Neuronal stem cell (in vitro differentiated cells): ENCODE data around the gene SSX2IP.
A peak's percentile ranks its signal among the peaks of the same experiment; 100 is the strongest.

Source experiments
- DNase-seq: peaks from one replicate; pipeline ENCODE4 v3.0.0-alpha.2; 2013; ENCODE audit warnings: low spot score
- H2AFZ ChIP-seq: one replicate; pipeline ENCODE4 v1.6.1; 2013; ENCODE audit warnings: mild to moderate bottlenecking, low read length, inconsistent platforms
- H2AK5ac ChIP-seq: 2 replicates; pipeline ENCODE4 v1.6.1; 2013; ENCODE audit warnings: low read depth, mild to moderate bottlenecking, inconsistent platforms, low read length, moderate library complexity, mixed read lengths
- H2BK120ac ChIP-seq: 2 replicates; pipeline ENCODE4 v1.6.1; 2013; ENCODE audit warnings: low read depth, mild to moderate bottlenecking, inconsistent platforms, low read length, moderate library complexity, mixed read lengths
- H2BK12ac ChIP-seq: one replicate; pipeline ENCODE4 v1.6.1; 2013; ENCODE audit warnings: low read length, inconsistent platforms
- H2BK15ac ChIP-seq: 2 replicates; pipeline ENCODE4 v1.6.1; 2013; ENCODE audit warnings: mild to moderate bottlenecking, low read length, inconsistent platforms, mixed read lengths
- H2BK5ac ChIP-seq: one replicate; pipeline ENCODE4 v1.6.1; 2013; ENCODE audit warnings: inconsistent platforms, mild to moderate bottlenecking, low read length, moderate library complexity
- H3K14ac ChIP-seq: one replicate; pipeline ENCODE4 v1.6.1; 2013; ENCODE audit warnings: low read length, inconsistent platforms
- H3K18ac ChIP-seq: 2 replicates; pipeline ENCODE4 v1.6.1; 2013; ENCODE audit warnings: low read length, inconsistent platforms
- H3K23ac ChIP-seq: 2 replicates; pipeline ENCODE4 v1.6.1; 2013; ENCODE audit warnings: low read depth, mild to moderate bottlenecking, mixed read lengths, low read length, inconsistent platforms; ENCODE audit not compliant: poor library complexity
- H3K27ac ChIP-seq: replicated peaks from 3 replicates; pipeline ENCODE4 v1.5.1; 2013; ENCODE audit warnings: low read length, inconsistent platforms
- H3K27me3 ChIP-seq, 3 experiments: 2 replicates each; pipeline ENCODE4 v1.6.1; 2013; ENCODE audit warnings: low read length in 3 of 3, mild to moderate bottlenecking in 2 of 3, inconsistent platforms in 1 of 3, low read depth in 1 of 3, mixed read lengths in 1 of 3, moderate library complexity in 1 of 3; ENCODE audit not compliant: control insufficient read depth in 3 of 3, insufficient read depth in 3 of 3
- H3K36me3 ChIP-seq, 2 donors: replicated peaks in 1 of 2; 2 replicates each; pipeline ENCODE4 v1.6.1; 2013; ENCODE audit warnings: low read length in 2 of 2; ENCODE audit not compliant: control insufficient read depth in 2 of 2, insufficient read depth in 2 of 2
- H3K4ac ChIP-seq: 2 replicates; pipeline ENCODE4 v1.6.1; 2013; ENCODE audit warnings: inconsistent platforms, mild to moderate bottlenecking, low read length, moderate library complexity
- H3K4me1 ChIP-seq, 2 donors: 1 replicate in 1 of 2; 2 replicates in 1 of 2; pipeline ENCODE4 v1.6.1; 2013; ENCODE audit warnings: low read length in 2 of 2, low read depth in 1 of 2; ENCODE audit not compliant: control insufficient read depth in 2 of 2, insufficient read depth in 1 of 2
- H3K4me2 ChIP-seq: one replicate; pipeline ENCODE4 v1.6.1; 2013; ENCODE audit warnings: mild to moderate bottlenecking, low read length, inconsistent platforms; ENCODE audit not compliant: insufficient read depth, poor library complexity, severe bottlenecking
- H3K4me3 ChIP-seq, 2 donors: 2 replicates each; pipeline ENCODE4 v1.5.1; 2013; ENCODE audit warnings: low read length in 2 of 2, mild to moderate bottlenecking in 2 of 2, inconsistent platforms in 1 of 2, moderate library complexity in 1 of 2
- H3K79me1 ChIP-seq: one replicate; pipeline ENCODE4 v1.6.1; 2013; ENCODE audit warnings: low read depth, mild to moderate bottlenecking, inconsistent platforms, low read length, moderate library complexity
- H3K9ac ChIP-seq: one replicate; pipeline ENCODE4 v1.6.1; 2013; ENCODE audit warnings: mild to moderate bottlenecking, low read depth, low read length, inconsistent platforms; ENCODE audit not compliant: poor library complexity
- H3K9me3 ChIP-seq, 2 donors: replicated peaks in 1 of 2; 2 replicates each; pipeline versions ENCODE3 to v1.6.1; 2013; ENCODE audit warnings: low read length in 2 of 2, mild to moderate bottlenecking in 2 of 2, inconsistent platforms in 1 of 2, low read depth in 1 of 2, mixed read lengths in 1 of 2, moderate library complexity in 1 of 2; ENCODE audit not compliant: control insufficient read depth in 2 of 2, insufficient read depth in 1 of 2
- H4K8ac ChIP-seq: one replicate; pipeline ENCODE4 v1.6.1; 2013; ENCODE audit warnings: low read depth, mild to moderate bottlenecking, inconsistent platforms, low read length, moderate library complexity
- H4K91ac ChIP-seq: one replicate; pipeline ENCODE4 v1.6.1; 2013; ENCODE audit warnings: low read length, low read depth, mild to moderate bottlenecking, inconsistent platforms; ENCODE audit not compliant: poor library complexity
- WGBS, 2 donors: extraction: QIAGEN DNeasy Blood & Tissue Kit; methylation state at CpG; one replicate each; pipeline ENCODE4 v1.1.7; 2013; ENCODE audit warnings: missing lambda C conversion rate in 2 of 2, mixed read lengths in 1 of 2; ENCODE audit not compliant: insufficient read length in 2 of 2, insufficient replicate concordance in 1 of 2; ENCODE audit errors: extremely low coverage in 2 of 2; 5-methylcytosine and 5-hydroxymethylcytosine counted together

Gene SSX2IP

DNA sequence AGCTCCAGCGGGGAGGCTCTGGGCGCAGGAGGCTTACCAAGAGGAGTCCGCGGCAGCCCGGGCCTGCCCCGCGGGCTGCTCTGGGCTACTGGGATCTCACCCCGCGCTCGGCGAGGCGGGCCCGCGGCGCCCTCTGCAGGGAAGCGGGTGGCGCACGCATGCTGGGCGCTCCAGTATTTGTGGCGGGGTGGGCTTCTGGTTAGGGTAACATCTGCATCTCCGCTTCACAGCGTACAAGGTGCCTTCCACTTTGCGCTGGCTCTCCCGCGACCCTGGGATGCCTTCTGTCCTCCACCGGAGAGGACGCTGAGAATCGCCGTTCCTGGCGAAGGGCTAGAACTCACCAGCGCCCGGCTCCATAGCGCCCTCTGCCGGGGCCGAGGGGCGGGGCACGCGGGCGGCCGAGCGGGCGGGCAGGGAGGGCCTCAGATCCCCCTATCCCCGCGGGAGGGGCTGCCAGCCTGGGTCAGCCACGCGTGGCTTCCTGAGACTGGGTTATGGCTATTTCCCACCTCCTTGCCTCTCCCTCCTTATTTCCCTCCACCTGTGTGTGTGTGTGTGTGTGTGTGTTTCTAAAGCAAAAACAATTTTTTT, 69.4 kb downstream of the SSX2IP start:
- peak; percentile 87 for DNase-seq
- Histone ChIP-seq H3K4me2 (peak overlapping the region; percentile 60), H2BK120ac (no peak overlapping the region), H3K27ac (peak overlapping the region; percentile 74), H3K9me3 (no peaks in the 10 kb centered on the region), H3K4me1 (peaks cover 0 to 3% of the 10 kb centered on the region in 2 donors), H3K4ac (peak overlapping the region; percentile 85), H3K27me3 (no peaks in the 10 kb centered on the region), H3K36me3 (no peaks in the 10 kb centered on the region), H2BK5ac (no peak overlapping the region), H3K14ac (peak overlapping the region; percentile 98), H3K9ac (peak overlapping the region; percentile 88), H2AFZ (no peak overlapping the region), H4K8ac (no peak overlapping the region), H3K79me1 (no peaks in the 10 kb centered on the region), H4K91ac (no peak overlapping the region), H3K18ac (peak overlapping the region; percentile 98), H3K4me3 (peak overlapping the region in 1 of 2 donors; percentile 87), H2AK5ac (no peak overlapping the region), H2BK12ac (no peak overlapping the region), H2BK15ac (no peak overlapping the region), H3K23ac (no peak overlapping the region)
- WGBS, 2 donors = no CpG with 5 or more reads among the region's 46 CpGs

DNA sequence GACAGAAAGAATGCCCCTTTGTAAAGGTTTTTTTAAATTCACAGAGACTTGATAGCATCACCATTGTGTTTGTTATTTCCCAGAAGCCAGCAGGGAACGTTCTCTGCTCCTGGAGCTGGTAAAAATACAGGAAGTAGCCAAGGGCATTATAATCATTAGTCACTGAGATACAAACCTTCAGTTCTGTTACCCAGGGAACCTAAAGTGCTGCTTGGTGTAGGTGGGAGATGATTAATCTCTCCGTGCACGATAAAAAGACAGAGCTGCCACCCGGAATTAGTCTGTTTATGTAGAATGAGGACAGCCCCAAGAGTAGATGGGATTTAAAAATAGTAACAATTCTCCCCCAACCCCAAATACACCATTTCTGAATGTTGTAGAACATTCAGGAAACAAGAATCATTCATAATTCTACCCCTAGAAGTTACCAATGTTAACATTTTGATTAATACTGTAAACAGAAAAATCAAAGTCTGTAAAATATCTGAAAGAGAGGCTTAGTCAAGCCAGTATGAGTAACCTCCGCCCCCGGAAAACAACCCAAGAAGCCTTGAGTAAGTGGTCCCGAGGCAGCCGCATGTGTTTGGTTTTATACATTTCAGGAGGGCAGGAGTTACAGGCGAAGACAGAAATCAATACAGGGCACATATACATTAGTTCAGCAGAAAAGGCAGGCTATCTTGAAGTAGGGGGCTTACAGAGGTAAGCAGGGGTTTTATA, 70.7 kb downstream of the SSX2IP start:
- H3K4me3 ChIP-seq = no peak overlapping the region
- H2BK5ac ChIP-seq = no peak overlapping the region
- WGBS, 2 donors = no CpG with 5 or more reads among the region's 9 CpGs
- no peak for DNase-seq
- no peak overlapping the region for H3K27ac ChIP-seq
- H2BK120ac ChIP-seq = no peak overlapping the region
- no peak overlapping the region for H2BK15ac ChIP-seq
- no peak overlapping the region for H2AK5ac ChIP-seq
- H2BK12ac ChIP-seq = no peak overlapping the region
- no peaks in the 10 kb centered on the region for H3K79me1 ChIP-seq
- no peak overlapping the region for H4K91ac ChIP-seq
- H2AFZ ChIP-seq = peak overlapping the region; percentile 93
- H3K4me2 ChIP-seq = no peak overlapping the region
- no peaks in the 10 kb centered on the region for H3K27me3 ChIP-seq
- H3K9ac ChIP-seq = no peak overlapping the region
- no peak overlapping the region for H3K18ac ChIP-seq
- H3K23ac ChIP-seq = no peak overlapping the region
- no peak overlapping the region for H4K8ac ChIP-seq
- no peaks in the 10 kb centered on the region for H3K36me3 ChIP-seq
- no peak overlapping the region for H3K4ac ChIP-seq
- H3K4me1 ChIP-seq = peaks cover 0 to 3% of the 10 kb centered on the region in 2 donors
- H3K14ac ChIP-seq = no peak overlapping the region
- H3K9me3 ChIP-seq = peaks cover under 1 to 1% of the 10 kb centered on the region in 2 donors

GRCh38 chr1:84617349-84617748, 72.9 kb downstream of the SSX2IP start:
- H2AK5ac ChIP-seq = no peak overlapping the region

DNA sequence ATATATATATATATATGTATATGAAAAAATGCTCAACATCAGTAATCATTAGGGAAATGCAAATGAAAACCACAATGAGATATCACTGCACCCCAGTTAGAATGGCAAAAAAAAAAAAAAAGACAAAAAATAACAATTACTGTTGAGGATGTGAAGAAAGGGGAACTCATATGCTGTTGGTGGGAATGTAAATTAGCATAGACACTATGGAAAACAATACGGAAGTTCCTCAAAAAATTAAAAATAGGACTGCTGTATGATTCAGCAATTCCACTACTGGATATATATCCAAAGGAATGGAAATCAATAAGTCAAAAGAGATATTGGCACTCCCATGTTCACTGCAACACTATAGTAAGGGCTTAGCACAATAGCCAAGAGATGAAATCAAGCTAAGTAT, 74.5 kb downstream of the SSX2IP start:
- no peak overlapping the region for H3K9ac ChIP-seq
- no peak overlapping the region for H3K23ac ChIP-seq
- H3K4ac ChIP-seq = no peak overlapping the region
- H3K27me3 ChIP-seq = no peaks in the 10 kb centered on the region
- H3K4me3 ChIP-seq = no peak overlapping the region
- H3K9me3 ChIP-seq = peaks cover 6 to 12% of the 10 kb centered on the region in 2 donors
- H2AFZ ChIP-seq = no peak overlapping the region
- no peak overlapping the region for H2AK5ac ChIP-seq
- H2BK12ac ChIP-seq = no peak overlapping the region
- no peak overlapping the region for H4K91ac ChIP-seq
- H3K4me1 ChIP-seq = peaks cover 0 to 3% of the 10 kb centered on the region in 2 donors
- H2BK5ac ChIP-seq = no peak overlapping the region
- H3K14ac ChIP-seq = no peak overlapping the region
- H2BK120ac ChIP-seq = no peak overlapping the region
- H3K79me1 ChIP-seq = no peaks in the 10 kb centered on the region
- H4K8ac ChIP-seq = no peak overlapping the region
- H2BK15ac ChIP-seq = no peak overlapping the region
- no peak overlapping the region for H3K27ac ChIP-seq
- no peaks in the 10 kb centered on the region for H3K36me3 ChIP-seq
- H3K18ac ChIP-seq = no peak overlapping the region
- no CpG with 5 or more reads among the region's 1 CpG for WGBS, 2 donors
- H3K4me2 ChIP-seq = no peak overlapping the region
- DNase-seq = no peak

More at GRCh38 chr1:84617349-84617748, 72.9 kb downstream of the SSX2IP start:
- Histone ChIP-seq H3K14ac (no peak overlapping the region), H3K4me1 (peaks cover 0 to 3% of the 10 kb centered on the region in 2 donors), H3K23ac (no peak overlapping the region), H2BK5ac (no peak overlapping the region), H3K4me3 (no peak overlapping the region), H3K27me3 (no peaks in the 10 kb centered on the region), H2BK120ac (no peak overlapping the region), H3K9ac (no peak overlapping the region), H3K9me3 (peaks cover 6 to 12% of the 10 kb centered on the region in 2 donors), H3K36me3 (no peaks in the 10 kb centered on the region), H4K8ac (no peak overlapping the region), H3K4me2 (no peak overlapping the region), H3K4ac (no peak overlapping the region), H3K27ac (no peak overlapping the region), H3K18ac (no peak overlapping the region), H2BK12ac (no peak overlapping the region), H2BK15ac (no peak overlapping the region), H3K79me1 (no peaks in the 10 kb centered on the region), H2AFZ (peak overlapping the region; percentile 35), H4K91ac (no peak overlapping the region)
- WGBS, 2 donors = no CpG with 5 or more reads among the region's 2 CpGs
- no peak for DNase-seq
